GM21786 (cell line): Measurements from ENCODE around the gene CAPN3.

Source experiments
- ATAC-seq: cut with Tn5 transposase; IDR thresholded peaks from one replicate; pipeline ENCODE4 v1.9.1; 2021; ENCODE audit not compliant: unreplicated experiment

CAPN3 gene

GRCh38 chr15:42392309-42393024 is 33.2 kb downstream of the CAPN3 start:
- ATAC-seq: no peak

- no peak for ATAC-seq
These were observed 34.8 kb downstream of the CAPN3 start for GRCh38 chr15:42394106-42394505.

- no peak for ATAC-seq
These were observed 36.5 kb downstream of the CAPN3 start for GRCh38 chr15:42395838-42396237.

- no peak for ATAC-seq
These were observed 42.5 kb downstream of the CAPN3 start for GRCh38 chr15:42401544-42402454.

GRCh38 chr15:42402455-42403205 is 43.3 kb downstream of the CAPN3 start:
- no peak for ATAC-seq

- no peak for ATAC-seq
These were observed 44.1 kb downstream of the CAPN3 start for GRCh38 chr15:42403389-42403788.

- no peak for ATAC-seq
These were observed 45.3 kb downstream of the CAPN3 start for GRCh38 chr15:42404461-42405235.

GRCh38 chr15:42405863-42406482 is 46.7 kb downstream of the CAPN3 start:
- no peak for ATAC-seq

GRCh38 chr15:42408178-42408577 is 48.9 kb downstream of the CAPN3 start:
- no peak for ATAC-seq

GRCh38 chr15:42409011-42409410 is 49.7 kb downstream of the CAPN3 start:
- ATAC-seq: no peak

GRCh38 chr15:42411884-42412283 is 52.6 kb downstream of the CAPN3 start:
- no peak for ATAC-seq

GRCh38 chr15:42413920-42414319 is 54.6 kb downstream of the CAPN3 start:
- no peak for ATAC-seq

GRCh38 chr15:42419369-42419768 is 60.1 kb downstream of the CAPN3 start:
- no peak for ATAC-seq

GRCh38 chr15:42421376-42421775 is 62.1 kb downstream of the CAPN3 start:
- ATAC-seq: no peak

- no peak for ATAC-seq
These were observed 68.3 kb downstream of the CAPN3 start for GRCh38 chr15:42427429-42428223.

GRCh38 chr15:42444415-42445063 is 85.2 kb downstream of the CAPN3 start:
- ATAC-seq: no peak

GRCh38 chr15:42445551-42445950 is 86.2 kb downstream of the CAPN3 start:
- ATAC-seq: no peak

- ATAC-seq: no peak
These were observed 88.3 kb downstream of the CAPN3 start for GRCh38 chr15:42447599-42447998.

GRCh38 chr15:42448281-42448680 is 89.0 kb downstream of the CAPN3 start:
- ATAC-seq: no peak
